ENCODE measurements around the gene DNTT.

DNTT gene

GRCh38 chr10:96279191-96279641, 25.0 kb upstream of the DNTT start:
- TF ChIP-seq, protein P1, sequence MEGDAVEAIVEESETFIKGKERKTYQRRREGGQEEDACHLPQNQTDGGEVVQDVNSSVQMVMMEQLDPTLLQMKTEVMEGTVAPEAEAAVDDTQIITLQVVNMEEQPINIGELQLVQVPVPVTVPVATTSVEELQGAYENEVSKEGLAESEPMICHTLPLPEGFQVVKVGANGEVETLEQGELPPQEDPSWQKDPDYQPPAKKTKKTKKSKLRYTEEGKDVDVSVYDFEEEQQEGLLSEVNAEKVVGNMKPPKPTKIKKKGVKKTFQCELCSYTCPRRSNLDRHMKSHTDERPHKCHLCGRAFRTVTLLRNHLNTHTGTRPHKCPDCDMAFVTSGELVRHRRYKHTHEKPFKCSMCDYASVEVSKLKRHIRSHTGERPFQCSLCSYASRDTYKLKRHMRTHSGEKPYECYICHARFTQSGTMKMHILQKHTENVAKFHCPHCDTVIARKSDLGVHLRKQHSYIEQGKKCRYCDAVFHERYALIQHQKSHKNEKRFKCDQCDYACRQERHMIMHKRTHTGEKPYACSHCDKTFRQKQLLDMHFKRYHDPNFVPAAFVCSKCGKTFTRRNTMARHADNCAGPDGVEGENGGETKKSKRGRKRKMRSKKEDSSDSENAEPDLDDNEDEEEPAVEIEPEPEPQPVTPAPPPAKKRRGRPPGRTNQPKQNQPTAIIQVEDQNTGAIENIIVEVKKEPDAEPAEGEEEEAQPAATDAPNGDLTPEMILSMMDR (IDR thresholded peaks at IDR 0.05; ENCODE audit: low read depth, low read length): no peak
- TF ChIP-seq MYC (IDR thresholded peaks at IDR 0.05; ENCODE audit: low read depth, low read length) (no peak), POLR2A (IDR thresholded peaks at IDR 0.05; ENCODE audit: extremely low read depth, insufficient read length) (no peak)
- TF ChIP-seq, protein P2, sequence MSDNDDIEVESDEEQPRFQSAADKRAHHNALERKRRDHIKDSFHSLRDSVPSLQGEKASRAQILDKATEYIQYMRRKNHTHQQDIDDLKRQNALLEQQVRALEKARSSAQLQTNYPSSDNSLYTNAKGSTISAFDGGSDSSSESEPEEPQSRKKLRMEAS (IDR thresholded peaks at IDR 0.05; ENCODE audit: low read depth, low read length): no peak
- no peak for DNase-seq (ENCODE audit: low read depth)
- H3K4me3 ChIP-seq (ENCODE audit: low read depth, low read length): no peak overlapping the region

DNA sequence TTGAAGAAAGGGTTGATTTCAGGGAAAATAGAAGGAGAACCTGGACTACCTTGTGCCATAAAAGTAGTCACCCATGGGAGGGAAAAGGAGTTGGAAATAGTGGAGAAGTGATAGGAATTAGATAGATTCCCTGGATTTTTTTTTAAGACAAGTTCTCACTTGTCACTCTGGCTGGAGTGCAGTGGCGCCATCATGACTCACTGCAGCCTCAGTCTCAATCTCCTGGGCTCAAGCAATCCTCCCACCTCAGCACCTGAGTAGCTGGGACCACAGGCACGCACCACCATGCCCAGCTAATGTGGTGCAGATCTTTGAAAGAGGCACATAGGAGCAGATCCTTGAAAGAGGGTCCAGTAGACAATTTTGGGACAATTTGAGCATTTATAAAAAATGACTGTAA, 23.4 kb upstream of the DNTT start:
- no peak for TF ChIP-seq POLR2A (IDR thresholded peaks at IDR 0.05; ENCODE audit: extremely low read depth, insufficient read length)
- TF ChIP-seq, protein P1 (IDR thresholded peaks at IDR 0.05; ENCODE audit: low read depth, low read length): no peak
- TF ChIP-seq, protein P2 (IDR thresholded peaks at IDR 0.05; ENCODE audit: low read depth, low read length): no peak
- TF ChIP-seq MYC (IDR thresholded peaks at IDR 0.05; ENCODE audit: low read depth, low read length): no peak
- no peak for DNase-seq (ENCODE audit: low read depth)
- H3K4me3 ChIP-seq (ENCODE audit: low read depth, low read length): no peak overlapping the region

DNA sequence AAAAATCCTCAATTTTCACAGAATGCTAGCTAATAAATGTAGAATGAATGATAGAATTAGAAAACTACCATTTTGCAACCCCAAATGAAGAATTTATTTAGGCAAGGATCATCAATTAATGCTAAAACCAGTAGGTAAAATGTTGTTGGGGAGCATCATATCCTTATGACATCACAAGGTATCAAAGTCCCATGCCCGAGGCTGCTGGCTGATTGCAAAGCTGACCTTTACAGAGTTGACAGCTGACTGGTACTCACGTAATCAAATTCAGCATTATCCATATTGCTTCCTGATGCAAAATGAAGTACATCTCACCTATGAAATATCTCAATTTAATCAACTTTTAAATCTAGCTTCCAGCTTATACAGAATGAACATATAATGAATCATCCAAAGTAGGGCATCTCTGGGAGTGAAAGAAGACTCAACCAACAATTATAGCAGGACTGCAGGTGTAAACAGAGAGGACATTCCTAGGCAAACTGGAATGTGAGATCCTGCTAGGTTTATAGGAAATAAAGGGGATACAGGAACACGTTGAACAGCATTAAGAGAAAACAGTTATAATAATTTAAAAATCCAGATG, 22.7 kb upstream of the DNTT start:
- TF ChIP-seq, protein P2 (IDR thresholded peaks at IDR 0.05; ENCODE audit: low read depth, low read length): no peak
- TF ChIP-seq, protein P1 (IDR thresholded peaks at IDR 0.05; ENCODE audit: low read depth, low read length): no peak
- TF ChIP-seq MYC (IDR thresholded peaks at IDR 0.05; ENCODE audit: low read depth, low read length): no peak
- TF ChIP-seq POLR2A (IDR thresholded peaks at IDR 0.05; ENCODE audit: extremely low read depth, insufficient read length): no peak
- no peak overlapping the region for H3K4me3 ChIP-seq (ENCODE audit: low read depth, low read length)
- no peak for DNase-seq (ENCODE audit: low read depth)

GRCh38 chr10:96283351-96283750, 20.9 kb upstream of the DNTT start:
- no peak for DNase-seq (ENCODE audit: low read depth)
- no peak overlapping the region for H3K4me3 ChIP-seq (ENCODE audit: low read depth, low read length)
- TF ChIP-seq, protein P2 (IDR thresholded peaks at IDR 0.05; ENCODE audit: low read depth, low read length): no peak
- TF ChIP-seq MYC (IDR thresholded peaks at IDR 0.05; ENCODE audit: low read depth, low read length): no peak
- TF ChIP-seq, protein P1 (IDR thresholded peaks at IDR 0.05; ENCODE audit: low read depth, low read length): no peak
- no peak for TF ChIP-seq POLR2A (IDR thresholded peaks at IDR 0.05; ENCODE audit: extremely low read depth, insufficient read length)

GRCh38 chr10:96283756-96284155, 20.5 kb upstream of the DNTT start:
- DNase-seq (ENCODE audit: low read depth): no peak
- TF ChIP-seq, protein P1 (IDR thresholded peaks at IDR 0.05; ENCODE audit: low read depth, low read length): no peak
- no peak for TF ChIP-seq POLR2A (IDR thresholded peaks at IDR 0.05; ENCODE audit: extremely low read depth, insufficient read length)
- TF ChIP-seq, protein P2 (IDR thresholded peaks at IDR 0.05; ENCODE audit: low read depth, low read length): no peak
- TF ChIP-seq MYC (IDR thresholded peaks at IDR 0.05; ENCODE audit: low read depth, low read length): no peak

More at GRCh38 chr10:96283756-96284155, 20.5 kb upstream of the DNTT start:
- no peak overlapping the region for H3K4me3 ChIP-seq (ENCODE audit: low read depth, low read length)

All from NB4 (cell line).